T-helper 1 cell treated with Interleukin-12 subunit alpha and Interleukin-12 subunit beta and Interleukin-4 antibody, amounts not matched to agents 30 ng/mL and 1 ng/mL, for 36 hours (primary cell): ENCODE measurements around the gene OPCML. TPM values are rescaled to one million over a fixed set of nuclear protein-coding genes. Genes with fewer than 3 reads are reported as not detected.

ENCODE experiments used
- intact Hi-C: fragments of 100-400 bp; cut with micrococcal nuclease; formaldehyde crosslinking; loops from one replicate; pipeline ENCODE4 v1.15.1; 2024
- total RNA-seq: library from RNA; stranded (reverse); gene quantifications from 2 replicates; pipeline ENCODE4 v1.2.3, GENCODE V29; 2022

OPCML gene
- total RNA-seq, 1 donor from 2014 or later, result 0.02 TPM

GRCh38 chr11:133541021-133541719 is 8.9 kb upstream of the OPCML start:
- intact Hi-C loops, result no loop called here

- intact Hi-C loops, result no loop called here
These were observed 3.9 kb upstream of the OPCML start for GRCh38 chr11:133536198-133536597.

- intact Hi-C loops, result no loop called here
These were observed 904 bp upstream of the OPCML start for GRCh38 chr11:133533205-133533604.

GRCh38 chr11:133531458-133531857 is 843 bp downstream of the OPCML start:
- intact Hi-C loops, result no loop called here

- intact Hi-C loops, result no loop called here
These were observed 1.8 kb downstream of the OPCML start for GRCh38 chr11:133530501-133530835.

- intact Hi-C loops, result no loop called here
These were observed 2.3 kb downstream of the OPCML start for GRCh38 chr11:133529807-133530500.

GRCh38 chr11:133526790-133527189 is 5.5 kb downstream of the OPCML start:
- intact Hi-C loops, result no loop called here

GRCh38 chr11:133525976-133526375 is 6.3 kb downstream of the OPCML start:
- intact Hi-C loops, result no loop called here

GRCh38 chr11:133524488-133524887 is 7.8 kb downstream of the OPCML start:
- intact Hi-C loops, result no loop called here

- intact Hi-C loops, result no loop called here
These were observed 10.0 kb downstream of the OPCML start for GRCh38 chr11:133522344-133522743.

- intact Hi-C loops, result no loop called here
These were observed 10.8 kb downstream of the OPCML start for GRCh38 chr11:133521502-133521901.

- intact Hi-C loops, result no loop called here
These were observed 11.6 kb downstream of the OPCML start for GRCh38 chr11:133520707-133521106.

- intact Hi-C loops, result no loop called here
These were observed 12.7 kb downstream of the OPCML start for GRCh38 chr11:133519560-133519959.

GRCh38 chr11:133518702-133519264 is 13.5 kb downstream of the OPCML start:
- intact Hi-C loops, result no loop called here

GRCh38 chr11:133516845-133517244 is 15.5 kb downstream of the OPCML start:
- intact Hi-C loops, result no loop called here

- intact Hi-C loops, result no loop called here
These were observed 17.2 kb downstream of the OPCML start for GRCh38 chr11:133515107-133515506.

- intact Hi-C loops, result no loop called here
These were observed 22.2 kb downstream of the OPCML start for GRCh38 chr11:133509924-133510697.

- intact Hi-C loops, result no loop called here
These were observed 23.8 kb downstream of the OPCML start for GRCh38 chr11:133508468-133508867.

- intact Hi-C loops, result no loop called here
These were observed 25.1 kb downstream of the OPCML start for GRCh38 chr11:133507185-133507584.

GRCh38 chr11:133506551-133507094 is 25.7 kb downstream of the OPCML start:
- intact Hi-C loops, result no loop called here

- intact Hi-C loops, result no loop called here
These were observed 26.3 kb downstream of the OPCML start for GRCh38 chr11:133506023-133506422.

- intact Hi-C loops, result no loop called here
These were observed 27.4 kb downstream of the OPCML start for GRCh38 chr11:133504906-133505305.
